GM19035 (cell line): ENCODE data around the gene PLA1A.

Experiments
- ATAC-seq: cut with Tn5 transposase; IDR thresholded peaks from one replicate; pipeline ENCODE4 v1.9.1; 2021; ENCODE audit not compliant: unreplicated experiment

The PLA1A gene

DNA sequence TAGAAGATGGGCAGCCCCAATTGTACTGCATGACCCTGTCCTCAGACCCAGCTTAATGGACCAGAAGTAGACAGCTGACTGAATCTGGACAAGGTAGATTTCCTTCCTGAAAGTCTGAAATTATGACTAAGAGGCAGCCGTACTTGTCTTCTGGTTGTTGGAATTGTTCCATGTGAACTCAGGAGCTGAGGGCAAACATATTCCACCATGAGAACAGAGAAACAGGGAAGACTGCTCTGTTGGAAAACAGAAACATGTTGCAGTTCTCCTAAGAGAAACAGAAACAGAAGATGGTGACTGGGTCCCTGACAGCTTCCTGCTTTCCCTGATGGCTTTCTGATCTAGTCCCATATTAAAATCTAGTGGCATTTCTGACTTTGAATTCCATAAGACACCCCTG, 38.6 kb downstream of the PLA1A start:
- ATAC-seq = no peak

DNA sequence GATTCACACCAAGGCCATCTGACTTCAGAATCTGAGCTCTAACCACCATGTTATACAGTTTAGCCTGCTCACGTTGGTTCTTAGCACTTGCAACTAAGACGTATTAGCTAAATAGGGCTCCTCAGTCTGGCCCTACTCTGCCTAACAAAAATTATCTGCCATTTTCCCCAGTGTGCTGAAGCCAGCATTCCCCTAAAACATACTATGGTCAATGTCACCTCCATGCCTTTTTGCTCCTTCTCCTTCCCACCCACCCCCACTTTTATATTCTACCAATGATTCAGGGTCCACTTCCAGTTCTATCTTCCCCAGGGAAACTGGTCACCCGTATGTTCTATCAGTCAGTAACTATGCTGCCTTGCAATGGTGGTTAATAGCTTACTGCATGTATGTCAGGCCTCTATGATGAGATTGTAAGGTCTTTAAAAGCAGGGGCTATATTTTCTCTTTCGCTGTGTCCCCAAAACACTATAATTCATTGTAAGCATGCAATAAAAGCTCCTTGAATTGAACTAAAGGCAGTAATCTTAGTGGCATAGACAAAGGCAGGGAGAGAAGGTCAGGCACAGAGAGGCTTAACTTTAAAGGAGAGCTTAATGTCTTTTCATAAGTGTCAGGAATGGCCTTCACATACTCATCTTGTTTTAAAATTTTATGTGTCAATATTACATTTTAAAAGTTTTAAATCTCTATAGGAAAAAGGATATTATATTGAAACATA, 39.4 kb downstream of the PLA1A start:
- no peak for ATAC-seq

GRCh38 chr3:119637679-119638477, 40.2 kb downstream of the PLA1A start:
- peak; percentile 35 for ATAC-seq

GRCh38 chr3:119639494-119640350, 42.0 kb downstream of the PLA1A start:
- ATAC-seq = no peak

DNA sequence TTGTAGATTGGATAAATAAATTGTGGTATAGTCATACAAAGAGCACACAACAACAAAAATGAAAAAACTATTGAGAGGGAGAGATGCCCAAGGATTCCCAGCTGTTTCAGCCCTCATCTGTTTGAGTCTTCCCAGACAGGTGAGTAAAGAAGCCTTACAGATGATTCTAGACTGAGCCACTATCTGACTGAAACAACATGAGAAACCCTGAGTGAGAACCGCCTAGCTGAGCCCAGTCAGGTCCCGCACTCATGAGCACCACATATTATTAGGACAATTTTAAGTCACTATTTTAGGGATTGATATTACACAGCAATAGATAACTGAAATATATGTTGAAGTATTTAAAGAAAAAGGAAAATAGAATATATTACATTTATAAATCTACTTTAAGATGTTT, 43.7 kb downstream of the PLA1A start:
- ATAC-seq = no peak

DNA sequence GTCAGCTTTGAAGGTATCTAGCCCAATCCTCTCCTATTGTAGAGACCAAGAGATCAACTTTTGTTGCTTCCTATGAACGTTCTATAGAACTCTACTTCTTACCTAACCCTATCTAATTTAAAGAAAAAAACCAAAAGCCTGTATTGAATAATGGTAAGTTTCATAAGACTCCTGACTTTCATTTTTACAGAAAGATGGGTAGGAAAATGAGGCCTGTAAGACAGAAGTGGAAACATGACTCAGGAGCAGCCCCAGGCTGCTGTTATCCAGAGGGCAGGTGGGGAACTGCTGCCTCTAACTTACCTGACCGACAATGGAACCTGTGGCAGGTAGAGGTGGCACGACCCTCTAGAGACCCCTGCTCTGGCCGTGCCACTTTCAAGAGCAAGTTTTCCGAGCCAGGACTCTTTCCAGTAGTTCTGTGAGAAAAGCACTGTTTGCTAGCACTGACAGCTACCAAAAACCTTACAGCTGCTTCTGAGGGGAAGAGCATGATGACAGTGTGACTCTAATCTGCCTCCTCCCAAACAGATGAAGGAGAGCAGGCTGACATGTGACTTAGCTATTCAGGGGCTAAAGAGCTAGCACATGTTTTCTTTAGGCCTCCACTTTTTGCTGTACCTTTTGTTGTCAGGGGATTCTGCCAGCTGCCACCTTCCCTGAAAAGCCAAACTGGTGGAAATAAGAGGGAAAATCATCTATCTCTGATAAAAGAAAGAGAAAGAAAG, 45.2 kb downstream of the PLA1A start:
- no peak for ATAC-seq

GRCh38 chr3:119643528-119643927, 45.8 kb downstream of the PLA1A start:
- ATAC-seq = no peak

GRCh38 chr3:119644481-119644880, 46.8 kb downstream of the PLA1A start:
- no peak for ATAC-seq

DNA sequence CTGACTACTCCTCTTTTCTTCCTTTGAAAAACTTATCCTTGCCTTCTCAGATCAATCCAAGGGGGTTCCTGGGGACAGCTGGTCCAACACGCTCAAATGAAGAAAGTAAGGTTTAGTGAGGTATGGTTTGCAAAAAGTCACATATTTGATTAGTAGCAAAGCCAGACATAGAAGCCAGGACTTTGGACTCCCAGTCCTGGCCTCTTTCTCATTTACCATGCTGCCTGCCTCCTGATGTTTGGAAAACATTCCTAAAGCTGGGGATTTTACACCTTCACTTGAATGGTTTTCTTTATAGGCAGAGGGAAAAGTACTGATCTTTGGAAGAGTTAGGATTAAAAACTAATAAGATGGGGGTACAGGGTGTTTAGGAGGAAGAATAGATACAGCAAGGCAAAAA, 48.1 kb downstream of the PLA1A start:
- ATAC-seq = no peak

GRCh38 chr3:119647171-119647570, 49.5 kb downstream of the PLA1A start:
- no peak for ATAC-seq

- ATAC-seq = no peak
These were observed 50.3 kb downstream of the PLA1A start for GRCh38 chr3:119647843-119648575.

DNA sequence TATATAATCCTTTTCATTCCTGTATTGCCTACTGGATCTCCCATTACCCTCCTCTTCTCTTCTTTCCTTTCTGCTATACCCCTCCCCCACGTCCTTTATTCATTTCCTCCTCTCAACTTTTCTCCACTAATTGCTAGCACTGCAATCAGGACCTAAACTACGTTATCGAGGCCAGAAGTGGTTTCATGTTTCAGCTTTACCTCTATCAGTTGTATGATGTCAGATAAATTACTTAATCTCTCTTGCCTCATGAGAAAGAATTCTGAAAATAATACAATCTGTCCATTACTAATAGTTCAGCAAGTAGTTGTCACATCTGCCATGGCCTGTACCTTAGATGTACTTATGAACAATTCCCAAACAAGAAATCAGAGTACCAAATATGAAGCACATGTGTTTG, 52.1 kb downstream of the PLA1A start:
- ATAC-seq = no peak

- no peak for ATAC-seq
These were observed 54.8 kb downstream of the PLA1A start for GRCh38 chr3:119652306-119653033.

DNA sequence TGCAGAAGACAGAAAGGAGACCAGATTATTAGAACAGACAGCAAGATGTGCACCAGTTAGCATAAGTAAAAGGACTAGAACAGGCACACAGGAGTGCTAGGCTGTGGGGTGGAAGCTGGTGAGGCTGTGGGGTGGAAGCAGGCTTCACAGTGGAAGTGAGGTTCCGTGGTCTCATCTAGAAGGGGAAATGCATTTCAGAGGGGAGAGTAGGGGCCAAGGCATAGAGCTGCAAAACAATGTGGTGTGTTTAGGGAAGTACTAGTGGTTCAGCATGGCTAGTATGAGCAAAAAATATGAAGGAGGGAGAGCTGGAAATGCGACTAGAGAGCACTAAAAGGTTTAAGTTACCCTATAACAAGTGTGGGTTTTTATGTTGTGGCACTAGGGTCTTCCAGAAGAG, 56.2 kb downstream of the PLA1A start:
- no peak for ATAC-seq

GRCh38 chr3:119657887-119658702, 60.4 kb downstream of the PLA1A start:
- ATAC-seq = no peak

- no peak for ATAC-seq
These were observed 61.3 kb downstream of the PLA1A start for GRCh38 chr3:119658994-119659393.

DNA sequence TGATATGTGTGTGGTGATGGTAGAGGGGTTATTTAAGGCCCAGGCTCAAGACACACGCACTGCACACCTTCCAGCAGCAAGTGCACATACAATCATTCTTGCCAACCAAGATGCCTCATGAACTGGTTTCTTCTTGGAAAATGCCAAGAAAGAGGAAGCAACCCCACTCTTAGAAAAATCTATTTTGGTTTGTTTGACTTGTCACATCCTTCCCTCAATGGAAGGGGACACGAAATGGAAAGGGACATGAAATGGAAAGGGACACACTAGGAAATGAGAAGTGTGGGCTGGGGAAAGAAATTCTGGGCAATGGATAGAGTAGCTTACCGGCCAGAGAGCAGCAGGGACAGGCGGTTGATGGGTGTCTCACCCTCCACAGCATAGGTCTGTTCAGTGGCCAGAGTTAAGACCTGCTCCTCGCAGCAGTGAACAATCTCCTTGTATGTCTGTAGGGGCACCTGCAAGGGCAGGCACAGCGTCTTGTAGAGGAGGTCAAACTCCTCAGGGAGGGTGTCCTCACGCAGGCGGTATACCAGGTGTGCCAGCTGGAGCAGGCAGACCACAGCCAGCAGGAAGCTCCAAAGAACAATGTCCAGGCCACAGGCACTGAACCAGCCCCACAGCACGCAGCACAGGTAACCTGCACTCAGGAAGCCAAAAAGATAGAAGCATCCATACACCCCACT, 62.1 kb downstream of the PLA1A start:
- no peak for ATAC-seq
